Kidney epithelial cell (primary cell): ENCODE measurements around the gene ABCB6. TPM values are rescaled to one million over a fixed set of nuclear protein-coding genes. Genes with fewer than 3 reads are reported as not detected.

Source experiments
- DNase-seq: peaks from one replicate; pipeline ENCODE4 v3.0.0-alpha.2; 2010; ENCODE audit warnings: low read depth
- H3K27me3 ChIP-seq: 2 replicates; pipeline ENCODE4 v1.6.0; 2011; ENCODE audit warnings: low read length; ENCODE audit not compliant: control insufficient read depth, insufficient read depth
- H3K36me3 ChIP-seq: 2 replicates; pipeline ENCODE4 v1.5.1; 2011; ENCODE audit warnings: low read length; ENCODE audit not compliant: control insufficient read depth, insufficient read depth
- H3K4me3 ChIP-seq: 2 replicates; pipeline ENCODE4 v1.5.1; 2011; ENCODE audit warnings: low read depth, mild to moderate bottlenecking, control low read depth, low read length
- CTCF ChIP-seq: IDR thresholded peaks from 2 replicates; pipeline ENCODE4 v1.5.1; 2011; ENCODE audit warnings: mild to moderate bottlenecking, moderate library complexity, low read length, control low read depth, inconsistent platforms; ENCODE audit not compliant: insufficient read depth, poor library complexity, severe bottlenecking
- total RNA-seq: library from RNA; depleted of rRNA; stranded (reverse); fragments of >200 nt; gene quantifications from 2 replicates; pipeline ENCODE4 v1.2.3, GENCODE V29; 2015

The ABCB6 gene
- total RNA-seq, 1 donor from 2014 or later, result 5.8 TPM

GRCh38 chr2:219216535-219216915 lies 2.2 kb downstream of the ABCB6 start:
- no peak for DNase-seq
- Histone ChIP-seq H3K27me3 (no peaks in the 10 kb centered on the region), H3K4me3 (no peak overlapping the region), H3K36me3 (peaks cover 3% of the 10 kb centered on the region)
- no peak for TF ChIP-seq CTCF

- no peak for TF ChIP-seq CTCF
- Histone ChIP-seq H3K27me3 (no peaks in the 10 kb centered on the region), H3K36me3 (peaks cover 3% of the 10 kb centered on the region), H3K4me3 (no peak overlapping the region)
- no peak for DNase-seq
Measured at GRCh38 chr2:219215871-219216534, 2.8 kb downstream of the ABCB6 start.

- peaks cover 5% of the 10 kb centered on the region for H3K36me3 ChIP-seq
- no peak overlapping the region for H3K4me3 ChIP-seq
- DNase-seq, result no peak
- no peaks in the 10 kb centered on the region for H3K27me3 ChIP-seq
- no peak for TF ChIP-seq CTCF
Measured at GRCh38 chr2:219214786-219215185, 4.0 kb downstream of the ABCB6 start.

- TF ChIP-seq CTCF, result no peak
- peaks cover 5% of the 10 kb centered on the region for H3K36me3 ChIP-seq
- DNase-seq, result no peak
- no peaks in the 10 kb centered on the region for H3K27me3 ChIP-seq
- H3K4me3 ChIP-seq, result no peak overlapping the region
Measured at GRCh38 chr2:219214141-219214540, 4.6 kb downstream of the ABCB6 start.

GRCh38 chr2:219213486-219214071 lies 5.2 kb downstream of the ABCB6 start:
- H3K27me3 ChIP-seq, result no peaks in the 10 kb centered on the region
- DNase-seq, result no peak
- peaks cover 6% of the 10 kb centered on the region for H3K36me3 ChIP-seq
- TF ChIP-seq CTCF, result no peak
- H3K4me3 ChIP-seq, result no peak overlapping the region

- no peak for DNase-seq
- no peak overlapping the region for H3K4me3 ChIP-seq
- peaks cover 6% of the 10 kb centered on the region for H3K36me3 ChIP-seq
- no peaks in the 10 kb centered on the region for H3K27me3 ChIP-seq
- TF ChIP-seq CTCF, result no peak
Measured at GRCh38 chr2:219213026-219213415, 5.7 kb downstream of the ABCB6 start.
